SU-DHL-6 (cell line): Measurements from ENCODE around the gene BBLN.
"Not testable (repeated sequence)": the region's sequence is repeated elsewhere in the genome, so short reads cannot be mapped to it uniquely, and the experiment has no call there.

Experiments
- H2AFZ ChIP-seq: fragments of 200-600 bp; sonication (generic); 2 replicates; pipeline ENCODE4 v1.6.1; 2014; ENCODE audit warnings: low read depth, mild to moderate bottlenecking, moderate library complexity, mixed read lengths, antibody characterized with exemption, low read length; ENCODE audit not compliant: severe bottlenecking
- H3F3A ChIP-seq: fragments of 200-600 bp; shearing (Covaris generic); 2 replicates; pipeline ENCODE4 v1.6.0; 2016; ENCODE audit warnings: antibody characterized with exemption, mild to moderate bottlenecking; ENCODE audit not compliant: insufficient read depth
- H3K27ac ChIP-seq: fragments of 200-600 bp; sonication (generic); 2 replicates; pipeline ENCODE4 v1.5.1; 2016; ENCODE audit warnings: low read depth, mild to moderate bottlenecking, low read length, moderate library complexity, mixed read lengths
- H3K27me3 ChIP-seq: fragments of 200-600 bp; sonication (generic), shearing (Covaris generic); 2 replicates; pipeline ENCODE4 v1.6.0; 2014; ENCODE audit warnings: mild to moderate bottlenecking, low read length
- H3K36me3 ChIP-seq: fragments of 200-600 bp; sonication (generic); 2 replicates; pipeline ENCODE4 v1.6.1; 2014; ENCODE audit warnings: mild to moderate bottlenecking, low read length, mixed read lengths
- H3K4me2 ChIP-seq: fragments of 300-600, 200-600 bp; shearing (Covaris generic), sonication (generic); 2 replicates; pipeline ENCODE4 v1.6.0; 2014; ENCODE audit warnings: low read length, low read depth, mild to moderate bottlenecking; ENCODE audit not compliant: poor library complexity, severe bottlenecking
- H3K4me3 ChIP-seq: fragments of 200-600 bp; sonication (generic); 2 replicates; pipeline ENCODE4 v1.5.1; 2014; ENCODE audit warnings: antibody characterized with exemption, low read length, mild to moderate bottlenecking, mixed read lengths; ENCODE audit not compliant: insufficient read depth, poor library complexity, severe bottlenecking
- H3K79me2 ChIP-seq: fragments of 200-600 bp; sonication (generic); 2 replicates; pipeline ENCODE4 v1.6.1; 2014; ENCODE audit warnings: mild to moderate bottlenecking, low read length, moderate library complexity; ENCODE audit not compliant: insufficient read depth
- H3K9ac ChIP-seq: fragments of 200-600 bp; sonication (generic); 2 replicates; pipeline ENCODE4 v1.7.0; 2014; ENCODE audit warnings: mild to moderate bottlenecking, low read length
- H3K9me2 ChIP-seq: fragments of 200-600 bp; sonication (generic); replicated peaks from 2 replicates; pipeline ENCODE4 v1.6.1; 2014; ENCODE audit warnings: low read length; ENCODE audit not compliant: insufficient read depth
- H3K9me3 ChIP-seq: fragments of 200-600 bp; sonication (generic); 2 replicates; pipeline ENCODE4 v1.6.1; 2014; ENCODE audit warnings: low read length, mixed read lengths; ENCODE audit not compliant: insufficient read depth
- H4K20me1 ChIP-seq: fragments of 200-600 bp; sonication (generic); 2 replicates; pipeline ENCODE4 v1.6.1; 2014; ENCODE audit warnings: low read depth, mild to moderate bottlenecking, antibody characterized with exemption, low read length, moderate library complexity, mixed read lengths
- EZH2phosphoT487 ChIP-seq: fragments of 200-600 bp; sonication (generic), shearing (Covaris generic); conservative IDR thresholded peaks from 2 replicates; pipeline ENCODE4 v1.6.1; 2018; ENCODE audit warnings: mild to moderate bottlenecking, antibody characterized with exemption, low read length, moderate library complexity, mixed read lengths
- TF ChIP-seq, protein P1 (sequence below): fragments of 200-600 bp; sonication (generic); IDR thresholded peaks from one replicate; pipeline ENCODE4 v1.5.1; 2017; ENCODE audit warnings: antibody characterized with exemption, mild to moderate bottlenecking, low read length, moderate library complexity; ENCODE audit not compliant: insufficient read depth, poor library complexity, severe bottlenecking

Gene BBLN

DNA sequence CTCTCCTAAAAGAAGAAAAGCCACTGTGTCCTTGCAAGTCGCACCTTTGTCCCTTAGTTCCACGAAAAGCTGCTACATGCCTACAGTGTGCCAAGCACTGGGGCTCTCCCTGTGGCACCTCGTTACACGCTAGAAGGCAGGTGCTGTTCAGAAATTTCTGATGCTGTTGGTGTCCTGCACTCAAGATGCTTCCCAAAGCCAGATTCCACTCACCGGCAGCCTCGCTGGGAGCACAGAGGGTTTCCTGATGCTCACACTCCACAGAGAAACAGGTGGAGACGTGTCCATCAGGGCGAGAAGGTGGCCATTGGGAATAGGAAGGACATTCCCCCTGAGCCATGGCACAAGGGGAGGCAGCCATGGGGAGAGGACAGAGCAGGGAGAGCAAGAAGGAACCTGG is 28.7 kb upstream of the BBLN start:
- not testable (repeated sequence) for H3K9ac ChIP-seq, H2AFZ ChIP-seq, H3F3A ChIP-seq, H3K4me3 ChIP-seq, H4K20me1 ChIP-seq, H3K9me3 ChIP-seq, H3K9me2 ChIP-seq, H3K36me3 ChIP-seq, H3K27ac ChIP-seq, H3K4me2 ChIP-seq, H3K27me3 ChIP-seq
- peaks cover 11% of the 10 kb centered on the region for H3K79me2 ChIP-seq

DNA sequence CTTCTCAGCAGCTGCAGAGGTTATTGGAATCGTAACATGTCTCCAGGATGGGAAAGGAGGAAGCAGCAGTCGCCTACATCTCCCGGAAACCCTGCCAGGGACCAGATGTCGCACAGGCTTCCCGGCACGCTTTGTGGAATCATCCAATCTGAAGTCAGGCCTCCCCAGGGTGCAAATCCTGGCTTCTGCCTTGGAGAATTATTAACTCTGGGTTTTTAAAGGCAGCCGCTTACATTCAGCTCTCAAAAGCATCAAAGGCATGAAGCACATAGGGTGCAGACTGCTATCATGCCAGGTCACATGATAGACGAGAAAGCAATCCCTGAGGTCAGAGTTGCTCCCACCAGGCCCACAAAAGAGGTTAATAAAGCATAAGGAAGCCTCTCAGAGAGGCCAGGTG is 27.9 kb upstream of the BBLN start:
- not testable (repeated sequence) for H3K4me3 ChIP-seq, H3K9me3 ChIP-seq, H3K9ac ChIP-seq, H3K79me2 ChIP-seq, H3K27me3 ChIP-seq, H3K4me2 ChIP-seq, H3K36me3 ChIP-seq, H4K20me1 ChIP-seq, H3K27ac ChIP-seq, H3K9me2 ChIP-seq, H2AFZ ChIP-seq, H3F3A ChIP-seq

DNA sequence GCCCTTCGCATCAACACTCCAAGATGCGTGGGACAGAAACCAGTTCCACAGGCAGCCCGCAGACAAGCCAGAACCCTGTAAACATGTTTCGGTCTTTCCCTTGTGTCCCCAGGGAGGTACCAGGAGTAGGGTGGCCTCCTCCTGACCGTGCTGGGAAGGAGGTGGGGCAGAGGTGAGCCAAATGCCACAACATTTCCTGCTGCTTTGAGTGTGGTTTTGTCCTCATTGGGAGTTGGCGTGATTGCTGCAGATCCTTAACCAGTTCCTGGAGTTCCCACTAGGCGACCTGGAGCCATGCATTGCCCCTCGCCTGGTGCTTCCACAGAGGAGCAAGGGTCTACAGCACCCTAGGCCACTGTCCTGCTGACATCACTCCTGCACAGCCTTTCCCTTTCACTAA is 24.5 kb upstream of the BBLN start:
- H3K27me3 ChIP-seq, H3F3A ChIP-seq, H3K27ac ChIP-seq, H2AFZ ChIP-seq, H3K4me2 ChIP-seq, H3K4me3 ChIP-seq, H3K79me2 ChIP-seq, H3K9me2 ChIP-seq, H3K9ac ChIP-seq, H4K20me1 ChIP-seq, H3K9me3 ChIP-seq, H3K36me3 ChIP-seq: not testable (repeated sequence)

DNA sequence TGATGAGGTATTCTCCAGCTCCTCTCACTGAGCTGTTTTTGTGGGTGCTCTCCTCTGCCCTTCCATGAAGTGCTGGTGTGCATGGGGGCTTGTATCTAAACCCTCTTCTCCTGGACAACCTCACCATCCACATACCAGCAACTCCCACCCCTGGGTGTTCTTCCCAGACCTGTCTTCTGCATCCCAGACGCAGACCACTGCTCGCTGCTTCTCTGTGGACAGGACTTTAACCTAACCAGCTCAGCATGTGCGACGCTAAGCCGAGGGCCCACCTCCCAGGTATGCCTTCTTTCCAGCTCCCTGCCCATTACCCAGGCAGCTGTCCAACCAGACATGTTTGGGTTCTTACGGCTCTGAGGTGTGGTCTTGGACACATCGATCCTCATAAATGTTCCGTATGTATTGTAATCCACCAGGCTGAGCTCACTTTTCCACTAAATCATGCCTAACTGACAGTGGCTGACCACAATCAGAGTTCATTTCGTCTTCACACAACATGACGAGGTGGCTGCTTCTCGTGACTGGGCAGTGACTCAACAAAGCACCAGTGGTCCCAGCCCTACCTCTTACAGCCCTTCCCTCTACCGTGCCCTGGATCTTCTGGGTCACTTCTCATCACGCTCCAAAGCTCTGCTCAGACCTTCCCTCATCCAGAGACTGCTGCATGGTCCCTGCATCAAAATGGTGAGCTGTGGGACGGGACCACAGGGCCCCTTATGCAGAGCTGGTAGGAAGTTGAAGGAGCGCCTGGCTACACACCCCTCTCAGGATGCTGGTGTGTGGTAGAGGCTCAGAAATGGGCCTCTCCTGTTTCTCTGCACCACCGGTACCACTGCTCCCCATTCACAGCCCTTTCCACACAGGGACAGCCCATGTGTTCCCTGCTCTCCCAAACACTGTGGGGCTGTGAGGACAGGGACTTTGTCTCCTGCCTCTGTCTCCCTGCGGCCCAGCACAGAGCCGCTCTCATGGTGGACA is 23.0 kb upstream of the BBLN start:
- TF ChIP-seq EZH2phosphoT487: no peak
- TF ChIP-seq, protein P1, sequence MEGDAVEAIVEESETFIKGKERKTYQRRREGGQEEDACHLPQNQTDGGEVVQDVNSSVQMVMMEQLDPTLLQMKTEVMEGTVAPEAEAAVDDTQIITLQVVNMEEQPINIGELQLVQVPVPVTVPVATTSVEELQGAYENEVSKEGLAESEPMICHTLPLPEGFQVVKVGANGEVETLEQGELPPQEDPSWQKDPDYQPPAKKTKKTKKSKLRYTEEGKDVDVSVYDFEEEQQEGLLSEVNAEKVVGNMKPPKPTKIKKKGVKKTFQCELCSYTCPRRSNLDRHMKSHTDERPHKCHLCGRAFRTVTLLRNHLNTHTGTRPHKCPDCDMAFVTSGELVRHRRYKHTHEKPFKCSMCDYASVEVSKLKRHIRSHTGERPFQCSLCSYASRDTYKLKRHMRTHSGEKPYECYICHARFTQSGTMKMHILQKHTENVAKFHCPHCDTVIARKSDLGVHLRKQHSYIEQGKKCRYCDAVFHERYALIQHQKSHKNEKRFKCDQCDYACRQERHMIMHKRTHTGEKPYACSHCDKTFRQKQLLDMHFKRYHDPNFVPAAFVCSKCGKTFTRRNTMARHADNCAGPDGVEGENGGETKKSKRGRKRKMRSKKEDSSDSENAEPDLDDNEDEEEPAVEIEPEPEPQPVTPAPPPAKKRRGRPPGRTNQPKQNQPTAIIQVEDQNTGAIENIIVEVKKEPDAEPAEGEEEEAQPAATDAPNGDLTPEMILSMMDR: no peak
- H3K9me3 ChIP-seq: no peaks in the 10 kb centered on the region
- H2AFZ ChIP-seq: no peak overlapping the region
- no peaks in the 10 kb centered on the region for H3K27me3 ChIP-seq
- no peaks in the 10 kb centered on the region for H3F3A ChIP-seq
- H3K4me3 ChIP-seq: no peak overlapping the region
- no peaks in the 10 kb centered on the region for H3K9me2 ChIP-seq
- H3K4me2 ChIP-seq: no peak overlapping the region
- no peak overlapping the region for H3K27ac ChIP-seq
- H3K36me3 ChIP-seq: no peaks in the 10 kb centered on the region
- H4K20me1 ChIP-seq: no peaks in the 10 kb centered on the region
- H3K79me2 ChIP-seq: no peaks in the 10 kb centered on the region
- H3K9ac ChIP-seq: no peak overlapping the region

DNA sequence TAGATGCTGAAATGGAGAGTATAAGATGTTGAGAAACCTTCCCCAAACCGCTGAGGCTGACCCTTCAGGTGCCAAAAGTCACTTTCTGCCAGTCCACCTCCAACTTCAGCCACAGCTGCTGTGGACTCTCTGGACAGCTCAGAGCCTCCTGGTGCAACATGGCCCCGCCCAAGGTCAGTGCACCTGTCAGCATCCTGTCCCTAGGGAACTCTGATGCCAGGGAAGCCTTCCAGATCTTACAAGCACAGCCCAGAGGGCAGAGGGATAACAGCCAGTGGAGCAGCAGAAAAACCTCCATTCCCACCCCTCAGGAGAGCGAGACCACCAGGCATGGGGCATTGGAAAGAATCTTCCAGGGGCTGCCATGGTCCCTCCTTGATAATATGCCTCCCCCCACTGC is 22.1 kb upstream of the BBLN start:
- TF ChIP-seq EZH2phosphoT487: no peak
- TF ChIP-seq, protein P1: no peak
- Histone ChIP-seq H3K4me3 (no peak overlapping the region), H2AFZ (no peak overlapping the region), H3K9ac (no peak overlapping the region), H3K27me3 (no peaks in the 10 kb centered on the region), H3K4me2 (no peak overlapping the region), H3K9me2 (no peaks in the 10 kb centered on the region), H3F3A (no peaks in the 10 kb centered on the region), H3K36me3 (no peaks in the 10 kb centered on the region), H4K20me1 (no peaks in the 10 kb centered on the region), H3K27ac (no peak overlapping the region), H3K79me2 (no peaks in the 10 kb centered on the region), H3K9me3 (no peaks in the 10 kb centered on the region)
